NCI-H2227 treated with DMSO at 0.1 percent for 48 hours (cell line): ENCODE data around the gene INTS13.
"Not testable (repeated sequence)": the region's sequence is repeated elsewhere in the genome, so short reads cannot be mapped to it uniquely, and the experiment has no call there.

Experiments used
- DNase-seq: peaks from one replicate; lab custom pipeline; 2025; lab: John Stamatoyannopoulos, UW

Gene INTS13

GRCh38 chr12:26937863-26938700, at the start of gene INTS13, which contains the start of gene FGFR1OP2:
INTS13 (minus strand) TSS chr12:26937981; CDS start chr12:26936803, 1,178 bp downstream.
FGFR1OP2 (plus strand) TSS chr12:26938470; CDS start chr12:26954159, 15,689 bp downstream.
- DNase-seq: peak; percentile 90

- DNase-seq: no peak
These were observed 45.1 kb upstream of the INTS13 start for GRCh38 chr12:26982866-26983265.

GRCh38 chr12:26979733-26980132, 42.0 kb upstream of the INTS13 start:
- no peak for DNase-seq

GRCh38 chr12:26978801-26979200, 41.0 kb upstream of the INTS13 start:
- no peak for DNase-seq

- no peak for DNase-seq
These were observed 38.9 kb upstream of the INTS13 start for GRCh38 chr12:26976687-26977086.

- DNase-seq: no peak
These were observed 34.2 kb upstream of the INTS13 start for GRCh38 chr12:26971963-26972362.

- DNase-seq: no peak
These were observed 32.4 kb upstream of the INTS13 start for GRCh38 chr12:26970136-26970535.

- no peak for DNase-seq
These were observed 29.1 kb upstream of the INTS13 start for GRCh38 chr12:26966842-26967241.

- no peak for DNase-seq
These were observed 25.6 kb upstream of the INTS13 start for GRCh38 chr12:26963413-26963812.

- no peak for DNase-seq
These were observed 24.0 kb upstream of the INTS13 start for GRCh38 chr12:26961803-26962202.

GRCh38 chr12:26961391-26961790, 23.6 kb upstream of the INTS13 start:
- DNase-seq: not testable (repeated sequence)

GRCh38 chr12:26954027-26954426, 16.2 kb upstream of the INTS13 start:
- no peak for DNase-seq

- no peak for DNase-seq
These were observed 15.7 kb upstream of the INTS13 start for GRCh38 chr12:26953447-26953846.

- DNase-seq: no peak
These were observed 10.5 kb upstream of the INTS13 start for GRCh38 chr12:26948309-26948708.

- no peak for DNase-seq
These were observed 3.4 kb upstream of the INTS13 start for GRCh38 chr12:26941215-26941594.

GRCh38 chr12:26940516-26941214, 2.9 kb upstream of the INTS13 start:
- no peak for DNase-seq

- DNase-seq: no peak
These were observed 2.2 kb upstream of the INTS13 start for GRCh38 chr12:26939953-26940352.

- DNase-seq: no peak
These were observed 1.5 kb upstream of the INTS13 start for GRCh38 chr12:26939192-26939832.

- DNase-seq: peak; percentile 41
These were observed 901 bp upstream of the INTS13 start for GRCh38 chr12:26938701-26939062.

- no peak for DNase-seq
These were observed 328 bp downstream of the INTS13 start for GRCh38 chr12:26937443-26937862.

- DNase-seq: no peak
These were observed 980 bp downstream of the INTS13 start for GRCh38 chr12:26936559-26937442.
